Measurements from ENCODE around the gene FGFR3. TPM values are rescaled to one million over a fixed set of nuclear protein-coding genes. Genes with fewer than 3 reads are reported as not detected.

FGFR3 gene
- total RNA-seq, 4 donors from 2014 or later = 45.4 to 168 (median 92.4) TPM

DNA sequence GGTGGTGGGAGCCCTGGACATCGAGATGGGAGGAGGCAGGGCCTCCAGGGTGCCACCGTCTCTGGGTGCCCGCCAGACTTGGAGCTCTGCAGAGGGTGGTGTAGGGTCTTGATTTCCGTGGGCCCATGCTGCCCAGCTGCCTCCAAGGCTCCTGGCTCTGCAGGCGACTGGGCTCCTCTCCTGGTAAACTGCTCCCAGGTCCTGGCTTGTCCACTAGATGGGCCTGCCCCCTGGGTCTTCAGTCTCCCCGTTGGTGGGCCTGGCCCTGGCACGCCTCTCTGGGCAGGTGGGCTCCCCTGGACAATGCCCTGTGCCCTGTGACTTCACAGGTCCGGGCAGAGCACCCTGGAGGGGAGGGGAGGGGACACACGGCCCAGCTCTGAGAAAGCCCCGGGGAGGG, 7.7 kb downstream of the FGFR3 start:
- no peak overlapping the region for H3K4me3 ChIP-seq

DNA sequence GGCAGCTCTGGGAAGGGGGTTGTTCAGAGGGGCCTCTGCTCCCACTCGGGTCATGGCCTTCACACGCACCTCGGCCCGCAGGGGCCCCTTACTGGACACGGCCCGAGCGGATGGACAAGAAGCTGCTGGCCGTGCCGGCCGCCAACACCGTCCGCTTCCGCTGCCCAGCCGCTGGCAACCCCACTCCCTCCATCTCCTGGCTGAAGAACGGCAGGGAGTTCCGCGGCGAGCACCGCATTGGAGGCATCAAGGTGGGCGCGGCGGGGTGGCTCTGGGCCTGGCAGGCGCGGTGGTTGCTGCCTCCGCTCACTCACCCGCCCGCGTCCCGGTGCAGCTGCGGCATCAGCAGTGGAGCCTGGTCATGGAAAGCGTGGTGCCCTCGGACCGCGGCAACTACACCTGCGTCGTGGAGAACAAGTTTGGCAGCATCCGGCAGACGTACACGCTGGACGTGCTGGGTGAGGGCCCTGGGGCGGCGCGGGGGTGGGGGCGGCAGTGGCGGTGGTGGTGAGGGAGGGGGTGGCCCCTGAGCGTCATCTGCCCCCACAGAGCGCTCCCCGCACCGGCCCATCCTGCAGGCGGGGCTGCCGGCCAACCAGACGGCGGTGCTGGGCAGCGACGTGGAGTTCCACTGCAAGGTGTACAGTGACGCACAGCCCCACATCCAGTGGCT, 8.3 kb downstream of the FGFR3 start:
- TF ChIP-seq POLR2A (IDR thresholded peaks at IDR 0.05) = no peak
- TF ChIP-seq, protein P1, sequence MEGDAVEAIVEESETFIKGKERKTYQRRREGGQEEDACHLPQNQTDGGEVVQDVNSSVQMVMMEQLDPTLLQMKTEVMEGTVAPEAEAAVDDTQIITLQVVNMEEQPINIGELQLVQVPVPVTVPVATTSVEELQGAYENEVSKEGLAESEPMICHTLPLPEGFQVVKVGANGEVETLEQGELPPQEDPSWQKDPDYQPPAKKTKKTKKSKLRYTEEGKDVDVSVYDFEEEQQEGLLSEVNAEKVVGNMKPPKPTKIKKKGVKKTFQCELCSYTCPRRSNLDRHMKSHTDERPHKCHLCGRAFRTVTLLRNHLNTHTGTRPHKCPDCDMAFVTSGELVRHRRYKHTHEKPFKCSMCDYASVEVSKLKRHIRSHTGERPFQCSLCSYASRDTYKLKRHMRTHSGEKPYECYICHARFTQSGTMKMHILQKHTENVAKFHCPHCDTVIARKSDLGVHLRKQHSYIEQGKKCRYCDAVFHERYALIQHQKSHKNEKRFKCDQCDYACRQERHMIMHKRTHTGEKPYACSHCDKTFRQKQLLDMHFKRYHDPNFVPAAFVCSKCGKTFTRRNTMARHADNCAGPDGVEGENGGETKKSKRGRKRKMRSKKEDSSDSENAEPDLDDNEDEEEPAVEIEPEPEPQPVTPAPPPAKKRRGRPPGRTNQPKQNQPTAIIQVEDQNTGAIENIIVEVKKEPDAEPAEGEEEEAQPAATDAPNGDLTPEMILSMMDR (IDR thresholded peaks at IDR 0.05) = no peak
- Histone ChIP-seq H3K4me3 (no peak overlapping the region), H3K27ac (no peak overlapping the region), H3K36me3 (peaks cover 0 to 38% (median 0%) of the 10 kb centered on the region in 3 donors), H3K9me3 (no peaks in the 10 kb centered on the region), H3K27me3 (no peaks in the 10 kb centered on the region), H3K4me1 (peaks cover 0 to 35% (median 5%) of the 10 kb centered on the region in 4 donors)
- no peak for DNase-seq

More for the DNA sequence above, 7.7 kb downstream of the FGFR3 start:
- Histone ChIP-seq H3K36me3 (peaks cover 0 to 38% (median 0%) of the 10 kb centered on the region in 3 donors), H3K27me3 (peaks cover 0 to 1% of the 10 kb centered on the region in 2 donors), H3K4me1 (peaks cover 0 to 40% (median 6%) of the 10 kb centered on the region in 4 donors), H3K27ac (peak overlapping the region in 1 of 4 donors; percentile 73), H3K9me3 (no peaks in the 10 kb centered on the region)
- DNase-seq = no peak
- no peak for TF ChIP-seq POLR2A (IDR thresholded peaks at IDR 0.05)
- TF ChIP-seq, protein P1 (IDR thresholded peaks at IDR 0.05) = no peak

DNA sequence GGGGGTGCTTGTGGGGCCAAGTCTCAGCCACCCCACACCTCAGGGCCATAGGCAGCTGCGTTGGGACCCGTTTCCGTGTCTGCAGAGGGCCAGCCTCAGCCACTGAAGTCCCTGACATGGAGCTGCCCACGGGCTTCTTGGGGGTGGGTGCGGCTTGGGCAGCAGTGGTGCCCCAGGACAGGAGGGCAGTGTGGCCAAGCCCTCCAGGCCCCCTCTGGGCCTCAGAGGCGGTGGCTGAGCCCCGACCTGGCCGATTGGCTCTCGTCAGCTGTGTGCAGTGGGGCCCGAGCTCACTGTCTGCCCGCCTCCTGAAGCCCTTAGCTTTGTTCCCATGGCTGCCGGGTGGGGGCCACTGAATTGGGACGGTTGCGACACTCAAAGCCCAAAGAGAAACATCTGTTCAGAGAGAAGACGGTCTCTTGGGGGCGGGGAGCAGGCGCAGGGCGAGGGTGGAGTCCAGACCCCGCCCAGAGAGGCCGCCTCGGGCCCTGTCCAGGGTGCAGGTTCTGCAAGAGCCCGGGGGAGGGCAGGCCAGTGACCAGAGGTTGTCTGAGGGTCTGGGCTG, 9.1 kb downstream of the FGFR3 start:
- TF ChIP-seq POLR2A (IDR thresholded peaks at IDR 0.05) = no peak
- TF ChIP-seq, protein P1 (IDR thresholded peaks at IDR 0.05) = no peak
- peaks cover 0 to 38% (median 0%) of the 10 kb centered on the region in 3 donors for H3K36me3 ChIP-seq
- no peak overlapping the region for H3K27ac ChIP-seq
- DNase-seq = peak in 1 of 3 donors; percentile 59
- H3K9me3 ChIP-seq = no peaks in the 10 kb centered on the region
- peaks cover 0 to 27% (median 3%) of the 10 kb centered on the region in 4 donors for H3K4me1 ChIP-seq
- no peaks in the 10 kb centered on the region for H3K27me3 ChIP-seq
- no peak overlapping the region for H3K4me3 ChIP-seq

DNA sequence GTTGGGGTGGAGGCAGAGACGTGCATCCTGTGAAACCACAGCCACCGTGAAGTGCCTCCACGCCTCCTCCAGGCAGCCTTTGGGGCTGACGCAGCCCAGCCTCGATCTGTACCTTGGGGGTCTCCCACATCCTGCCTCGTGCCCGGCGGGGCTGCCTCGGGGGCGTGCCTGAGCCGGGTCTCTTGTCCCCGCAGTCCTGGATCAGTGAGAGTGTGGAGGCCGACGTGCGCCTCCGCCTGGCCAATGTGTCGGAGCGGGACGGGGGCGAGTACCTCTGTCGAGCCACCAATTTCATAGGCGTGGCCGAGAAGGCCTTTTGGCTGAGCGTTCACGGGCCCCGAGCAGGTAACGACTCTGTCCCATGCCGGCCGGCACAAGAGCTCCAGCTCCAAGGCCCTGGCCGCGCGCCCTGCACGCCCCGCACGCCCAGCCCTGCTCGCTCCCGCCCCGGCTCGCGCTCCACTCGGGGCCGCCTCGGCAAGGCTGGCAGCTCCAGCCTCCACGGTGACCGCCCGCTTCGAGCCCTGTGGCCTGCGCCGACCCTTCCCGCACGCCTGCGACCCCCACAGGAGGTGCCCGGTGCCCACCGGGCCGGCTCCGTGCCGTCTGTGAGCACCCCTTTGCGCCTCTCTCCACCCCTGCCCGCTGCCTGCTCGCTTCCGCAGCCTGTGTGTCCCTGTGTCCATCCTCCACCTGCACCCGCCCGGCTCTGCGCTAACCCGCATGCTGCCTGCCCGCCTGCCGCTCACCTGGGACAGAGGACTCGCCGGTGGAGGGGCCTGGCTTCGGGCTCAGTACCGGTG, 9.8 kb downstream of the FGFR3 start:
- Histone ChIP-seq H3K27me3 (no peaks in the 10 kb centered on the region), H3K4me3 (no peak overlapping the region), H3K4me1 (peaks cover 0 to 20% (median 2%) of the 10 kb centered on the region in 4 donors), H3K27ac (no peak overlapping the region), H3K9me3 (no peaks in the 10 kb centered on the region), H3K36me3 (peaks cover 0 to 38% (median 0%) of the 10 kb centered on the region in 3 donors)
- TF ChIP-seq, protein P1 (IDR thresholded peaks at IDR 0.05) = no peak
- no peak for TF ChIP-seq POLR2A (IDR thresholded peaks at IDR 0.05)
- DNase-seq = no peak

DNA sequence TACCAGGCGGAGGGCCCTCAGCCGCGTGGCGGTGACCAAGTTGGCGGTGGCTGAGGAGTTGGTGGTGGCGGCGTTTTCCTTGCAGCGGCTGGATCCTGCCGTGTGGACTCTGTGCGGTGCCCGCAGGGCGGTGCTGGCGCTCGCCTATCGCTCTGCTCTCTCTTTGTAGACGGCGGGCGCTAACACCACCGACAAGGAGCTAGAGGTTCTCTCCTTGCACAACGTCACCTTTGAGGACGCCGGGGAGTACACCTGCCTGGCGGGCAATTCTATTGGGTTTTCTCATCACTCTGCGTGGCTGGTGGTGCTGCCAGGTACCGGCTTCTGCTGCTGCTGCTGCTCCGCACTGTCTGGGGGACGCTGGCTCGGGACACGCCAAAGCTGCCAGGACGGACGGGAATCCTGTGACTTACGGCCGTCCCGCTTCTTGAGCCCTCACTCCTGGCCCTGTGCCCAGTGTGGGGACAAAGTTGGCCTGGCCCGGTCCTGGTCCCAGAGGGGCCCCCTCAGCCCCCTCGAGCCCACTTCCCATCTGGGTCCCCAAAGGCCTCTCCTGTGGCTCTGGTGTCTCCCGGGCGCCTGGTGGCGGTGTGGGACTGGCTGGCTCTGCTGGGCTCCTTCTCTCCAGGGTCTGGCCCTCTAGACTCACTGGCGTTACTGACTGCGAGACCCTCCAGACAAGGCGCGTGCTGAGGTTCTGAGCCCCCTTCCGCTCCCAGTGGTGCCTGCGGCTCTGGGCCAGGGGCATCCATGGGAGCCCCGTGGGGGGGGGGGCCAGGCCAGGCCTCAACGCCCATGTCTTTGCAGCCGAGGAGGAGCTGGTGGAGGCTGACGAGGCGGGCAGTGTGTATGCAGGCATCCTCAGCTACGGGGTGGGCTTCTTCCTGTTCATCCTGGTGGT, 10.7 kb downstream of the FGFR3 start:
- TF ChIP-seq, protein P1 (IDR thresholded peaks at IDR 0.05) = no peak
- no peak for TF ChIP-seq POLR2A (IDR thresholded peaks at IDR 0.05)
- Histone ChIP-seq H3K9me3 (no peaks in the 10 kb centered on the region), H3K27ac (no peak overlapping the region), H3K4me1 (peaks cover 0 to 13% (median 2%) of the 10 kb centered on the region in 4 donors), H3K36me3 (peaks cover 0 to 38% (median 0%) of the 10 kb centered on the region in 3 donors), H3K27me3 (no peaks in the 10 kb centered on the region), H3K4me3 (no peak overlapping the region)
- no peak for DNase-seq

Measured in Peyer's patch (tissue), 4 donors.